GM12892 (cell line): ENCODE data around the gene GSTM5.
"Not testable (repeated sequence)": the region's sequence is repeated elsewhere in the genome, so short reads cannot be mapped to it uniquely, and the experiment has no call there.

Experiments used
- POLR2A ChIP-seq: IDR thresholded peaks from 2 replicates; pipeline ENCODE4 v1.6.1; 2011; ENCODE audit warnings: low read depth, low read length, control low read depth
- POLR2AphosphoS5 ChIP-seq: IDR thresholded peaks from 2 replicates; pipeline ENCODE4 v1.6.1; 2011; ENCODE audit warnings: low read depth, low read length, control low read depth
- TAF1 ChIP-seq: IDR thresholded peaks from 2 replicates; pipeline ENCODE4 v1.6.1; 2011; ENCODE audit warnings: low read depth, mild to moderate bottlenecking, control low read depth, low read length, borderline replicate concordance

DNA sequence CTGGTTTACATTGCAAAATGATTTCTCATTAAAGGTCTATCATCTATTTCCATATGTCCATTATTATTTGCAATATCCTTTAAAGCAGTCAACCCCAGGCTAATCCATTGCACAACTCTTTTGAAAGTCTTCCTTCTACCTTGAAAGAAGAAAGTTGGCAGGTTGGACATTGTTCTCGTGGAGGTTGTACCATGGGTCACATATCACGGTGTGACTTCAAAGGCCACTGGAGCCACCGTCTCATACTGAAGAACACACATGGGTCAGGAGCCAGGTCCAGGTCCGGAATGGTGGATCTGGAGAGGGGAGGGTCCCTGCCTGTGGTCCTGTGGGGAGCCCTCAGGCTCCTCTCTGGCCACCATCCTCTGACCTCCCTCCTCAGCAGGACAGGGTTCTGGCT lies 26.2 kb upstream of the GSTM5 start:
- TF ChIP-seq POLR2AphosphoS5, POLR2A, TAF1: not testable (repeated sequence)
